HEK293T (cell line): ENCODE results near the gene SP3.

Experiments used
- CTCF ChIA-PET: fragments of 350-600 bp; formaldehyde crosslinking; extraction: SDS; loops from one replicate; lab custom pipeline; 2021; ENCODE audit warnings: antibody characterized with exemption, inconsistent platforms; lab: Yijun Ruan, JAX
- POLR2A ChIA-PET: fragments of 350-600 bp; formaldehyde crosslinking; extraction: SDS; loops from one replicate; lab custom pipeline; 2020; ENCODE audit warnings: antibody characterized with exemption, inconsistent platforms; lab: Yijun Ruan, JAX
- DNase-seq: peaks from one replicate; pipeline ENCODE4 v3.0.0; 2012; ENCODE audit warnings: mixed read lengths; ENCODE audit errors: extremely low spot score
- ARNT ChIP-seq: fragments of 450-650 bp; IDR thresholded peaks from 2 replicates; pipeline ENCODE4 v1.6.1; 2017; ENCODE audit warnings: mild to moderate bottlenecking
- BHLHE40 ChIP-seq: fragments of 450-650 bp; IDR thresholded peaks from 2 replicates; pipeline ENCODE4 v1.6.1; 2016; ENCODE audit warnings: mild to moderate bottlenecking, moderate library complexity, borderline replicate concordance
- CTBP1 ChIP-seq: fragments of 450-650 bp; IDR thresholded peaks from 2 replicates; pipeline ENCODE4 v1.6.1; 2016; ENCODE audit warnings: borderline replicate concordance
- ELF4 ChIP-seq: fragments of 450-650 bp; IDR thresholded peaks from 2 replicates; pipeline ENCODE4 v1.6.1; 2017; ENCODE audit warnings: antibody characterized with exemption
- FOXA1 ChIP-seq: fragments of 450-650 bp; IDR thresholded peaks from 2 replicates; pipeline ENCODE4 v1.6.1; 2016; ENCODE audit warnings: mild to moderate bottlenecking
- FOXK2 ChIP-seq: fragments of 450-650 bp; IDR thresholded peaks from 2 replicates; pipeline ENCODE4 v1.6.1; 2016; ENCODE audit warnings: mild to moderate bottlenecking
- FOXM1 ChIP-seq: fragments of 450-650 bp; IDR thresholded peaks from 2 replicates; pipeline ENCODE4 v1.6.1; 2017; ENCODE audit warnings: mild to moderate bottlenecking, borderline replicate concordance
- HDGF ChIP-seq: fragments of 450-650 bp; IDR thresholded peaks from 2 replicates; pipeline ENCODE4 v1.6.1; 2017; ENCODE audit warnings: antibody characterized with exemption, borderline replicate concordance
- L3MBTL2 ChIP-seq: fragments of 450-650 bp; conservative IDR thresholded peaks from 2 replicates; pipeline ENCODE4 v1.6.1; 2016; ENCODE audit warnings: mild to moderate bottlenecking
- LEF1 ChIP-seq: fragments of 450-650 bp; IDR thresholded peaks from 2 replicates; pipeline ENCODE4 v1.6.1; 2017; ENCODE audit warnings: mild to moderate bottlenecking, borderline replicate concordance
- NFRKB ChIP-seq: fragments of 450-650 bp; IDR thresholded peaks from 2 replicates; pipeline ENCODE4 v1.6.1; 2016; ENCODE audit warnings: mild to moderate bottlenecking, moderate library complexity
- SP1 ChIP-seq: fragments of 450-650 bp; IDR thresholded peaks from 2 replicates; pipeline ENCODE4 v1.6.1; 2017
- SUZ12 ChIP-seq: fragments of 450-650 bp; IDR thresholded peaks from 2 replicates; pipeline ENCODE4 v1.6.1; 2016; ENCODE audit warnings: mild to moderate bottlenecking
- TARDBP ChIP-seq: fragments of 450-650 bp; IDR thresholded peaks from 2 replicates; pipeline ENCODE4 v1.6.1; 2016
- ZNF384 ChIP-seq: fragments of 450-650 bp; IDR thresholded peaks from 2 replicates; pipeline ENCODE4 v1.6.1; 2016
- TF ChIP-seq, protein P1 (sequence below): fragments of 450-650 bp; IDR thresholded peaks from 2 replicates; pipeline ENCODE4 v1.6.1; 2016

Gene SP3

DNA sequence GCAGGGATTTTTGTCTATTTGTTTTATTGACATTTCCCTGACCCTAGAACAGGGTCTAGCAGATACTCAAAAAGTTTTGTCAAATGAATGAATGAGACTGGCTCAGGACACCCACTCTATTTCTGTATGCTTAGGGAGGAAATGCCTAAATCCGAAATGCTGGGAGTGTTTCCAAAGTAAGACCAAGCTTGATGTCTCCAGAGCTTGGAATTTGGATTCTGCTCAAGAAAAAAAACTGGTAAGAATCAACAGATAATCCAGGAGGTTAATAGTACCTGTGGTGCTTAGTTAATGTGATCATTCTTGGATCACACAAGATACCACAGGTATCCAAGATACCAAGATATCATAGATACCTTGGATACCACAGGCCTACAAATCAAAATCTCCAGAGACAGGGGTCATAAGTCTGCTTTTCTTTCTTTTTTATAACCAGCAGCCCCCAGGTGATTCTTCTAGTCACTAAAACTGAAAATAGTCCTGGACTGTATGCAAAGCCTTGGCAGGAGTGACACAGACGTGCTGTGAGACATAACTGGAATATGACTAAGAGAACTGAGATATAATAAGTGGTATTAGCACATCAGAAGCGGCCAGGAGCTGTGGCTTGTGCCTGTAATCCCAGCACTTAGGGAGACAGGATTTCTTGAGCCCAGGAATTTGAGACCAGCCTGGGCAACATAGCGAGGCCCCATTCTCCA, 39.9 kb upstream of the SP3 start:
- ChIA-PET POLR2A (no interaction called here), CTCF (no interaction called here)
- DNase-seq, result no peak
- TF ChIP-seq ARNT (no peak), SP1 (no peak), NFRKB (no peak)

DNA sequence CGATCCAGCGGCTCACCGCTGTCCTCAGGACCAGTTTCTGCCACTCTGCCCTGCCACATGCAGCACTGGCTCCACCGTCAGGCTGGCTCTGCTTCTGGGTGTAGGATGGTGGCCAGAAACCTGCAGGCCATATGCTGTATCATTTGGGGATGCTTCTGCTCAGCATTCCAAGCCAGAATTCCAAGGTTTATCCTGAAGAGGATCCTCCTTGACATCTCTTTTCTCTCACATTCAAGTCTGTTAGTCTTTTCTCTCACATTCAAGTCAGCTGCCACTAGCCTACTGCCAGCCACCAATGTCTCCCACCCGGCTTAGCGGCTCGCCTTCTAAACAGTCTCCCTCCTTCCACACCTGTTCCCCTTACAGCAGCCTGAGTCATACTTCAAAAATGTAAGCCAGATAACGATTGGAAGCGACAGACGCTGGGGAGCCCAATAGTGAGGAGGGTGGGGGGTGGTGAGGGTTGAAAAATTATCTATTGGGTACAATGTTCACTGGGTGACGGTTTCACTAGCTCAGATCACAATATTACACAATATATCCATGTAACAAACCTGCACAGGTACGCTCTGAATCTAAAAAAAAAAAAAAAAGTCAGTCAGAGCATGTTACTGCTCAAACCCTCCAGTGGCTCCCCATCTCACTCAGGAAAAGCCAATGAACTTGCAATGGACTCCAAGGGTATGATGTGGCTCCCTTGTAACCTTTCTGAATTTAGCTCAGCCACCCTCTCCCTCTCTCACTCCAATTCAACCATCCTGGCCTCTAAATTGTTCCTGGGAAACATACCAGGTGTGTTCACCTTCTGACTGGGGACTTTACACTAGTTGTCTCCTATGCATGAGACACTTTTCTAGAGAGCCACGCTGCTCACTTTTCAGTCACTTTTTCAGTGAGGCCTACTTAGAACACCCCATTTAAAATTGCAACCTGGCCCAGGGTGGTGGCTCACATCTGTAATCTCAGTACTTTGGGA, 38.8 kb upstream of the SP3 start:
- TF ChIP-seq SP1 (no peak), FOXK2 (no peak), CTBP1 (no peak), HDGF (no peak), LEF1 (no peak), SUZ12 (no peak), ZNF384 (no peak), ELF4 (no peak), TARDBP (no peak), ARNT (no peak), L3MBTL2 (no peak), FOXA1 (no peak)
- TF ChIP-seq, protein P1, sequence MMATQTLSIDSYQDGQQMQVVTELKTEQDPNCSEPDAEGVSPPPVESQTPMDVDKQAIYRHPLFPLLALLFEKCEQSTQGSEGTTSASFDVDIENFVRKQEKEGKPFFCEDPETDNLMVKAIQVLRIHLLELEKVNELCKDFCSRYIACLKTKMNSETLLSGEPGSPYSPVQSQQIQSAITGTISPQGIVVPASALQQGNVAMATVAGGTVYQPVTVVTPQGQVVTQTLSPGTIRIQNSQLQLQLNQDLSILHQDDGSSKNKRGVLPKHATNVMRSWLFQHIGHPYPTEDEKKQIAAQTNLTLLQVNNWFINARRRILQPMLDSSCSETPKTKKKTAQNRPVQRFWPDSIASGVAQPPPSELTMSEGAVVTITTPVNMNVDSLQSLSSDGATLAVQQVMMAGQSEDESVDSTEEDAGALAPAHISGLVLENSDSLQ, result no peak
- POLR2A ChIA-PET, result no interaction called here
- no peak for DNase-seq
- CTCF ChIA-PET, result interaction anchor here (0.6 kb wide), 1 partner anchor 426 kb away, joined by 8 read pairs; no protein-coding TSS in a partner anchor

DNA sequence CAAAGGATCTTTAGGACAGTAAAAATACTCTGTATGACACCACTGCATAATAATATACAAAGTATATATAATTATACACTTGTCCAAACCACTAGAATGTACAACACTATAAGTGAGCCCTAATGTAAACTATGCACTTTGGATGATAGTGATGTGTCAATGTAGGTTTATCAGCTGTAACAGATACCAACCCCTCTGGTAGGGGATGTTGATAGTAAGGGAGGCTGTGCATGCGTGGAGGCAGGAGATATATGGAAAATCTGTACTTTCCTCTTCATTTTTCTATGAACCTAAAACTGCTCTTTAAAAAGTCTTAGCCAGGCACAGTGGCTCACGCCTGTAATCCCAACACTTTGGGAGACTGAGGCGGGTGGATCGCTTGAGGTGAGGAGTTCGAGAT, 37.5 kb upstream of the SP3 start:
- ChIA-PET CTCF (no interaction called here), POLR2A (no interaction called here)
- no peak for TF ChIP-seq FOXM1
- TF ChIP-seq TARDBP, result no peak
- no peak for TF ChIP-seq ARNT
- TF ChIP-seq CTBP1, result no peak
- TF ChIP-seq, protein P1, result no peak
- no peak for TF ChIP-seq LEF1
- TF ChIP-seq FOXA1, result no peak
- no peak for TF ChIP-seq NFRKB
- no peak for DNase-seq

DNA sequence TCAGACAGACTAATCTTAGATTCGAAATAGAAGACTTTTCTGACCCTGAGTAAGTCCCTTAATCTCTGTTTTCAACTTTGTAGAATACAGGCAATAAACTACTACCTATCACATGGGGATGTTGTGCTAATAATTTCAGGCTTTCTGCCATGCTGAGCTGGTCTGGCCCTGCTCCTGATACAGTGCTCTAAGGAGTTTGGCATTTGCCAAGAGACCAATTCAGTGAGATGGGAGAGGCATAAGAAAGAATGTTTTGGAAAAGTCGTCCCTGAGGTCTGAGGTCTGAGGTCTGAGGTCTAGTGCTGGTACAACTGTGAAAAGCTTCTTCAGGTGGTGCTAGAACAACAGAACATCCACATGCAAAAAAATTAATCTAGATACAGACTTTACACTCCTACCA, 35.9 kb upstream of the SP3 start:
- POLR2A ChIA-PET, result no interaction called here
- DNase-seq, result no peak
- CTCF ChIA-PET, result no interaction called here
- TF ChIP-seq ZNF384, result no peak
- TF ChIP-seq SUZ12, result no peak
- no peak for TF ChIP-seq TARDBP
- no peak for TF ChIP-seq SP1
- TF ChIP-seq FOXK2, result no peak
- TF ChIP-seq ELF4, result no peak
- no peak for TF ChIP-seq CTBP1
- TF ChIP-seq LEF1, result no peak
- TF ChIP-seq L3MBTL2, result no peak
- no peak for TF ChIP-seq NFRKB
- no peak for TF ChIP-seq ARNT
- no peak for TF ChIP-seq BHLHE40
- no peak for TF ChIP-seq FOXM1

DNA sequence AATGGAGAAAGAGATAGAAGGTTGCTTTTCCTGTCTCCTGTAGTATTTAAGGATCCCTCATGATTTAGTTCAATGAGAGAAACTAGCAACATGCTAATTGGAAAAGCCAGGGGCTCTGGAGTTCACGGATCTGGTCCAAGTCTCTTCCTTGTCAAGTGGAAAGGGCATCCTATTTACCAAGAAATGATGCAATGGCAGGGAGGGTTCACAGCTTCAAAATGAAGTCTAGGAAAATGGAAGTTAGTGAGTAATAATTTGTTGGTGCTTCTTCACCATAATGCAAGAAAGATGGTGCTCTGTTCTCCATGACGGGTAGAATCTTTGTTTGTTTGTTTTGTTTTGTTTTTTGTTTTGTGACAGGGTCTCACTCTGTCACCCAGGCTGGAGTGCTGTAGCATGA, 34.6 kb upstream of the SP3 start:
- no peak for DNase-seq
- ChIA-PET POLR2A (no interaction called here), CTCF (no interaction called here)
- TF ChIP-seq CTBP1 (no peak), BHLHE40 (no peak), SP1 (no peak), LEF1 (no peak), HDGF (no peak), ARNT (no peak), ELF4 (no peak), L3MBTL2 (no peak), ZNF384 (no peak), FOXK2 (no peak), FOXA1 (no peak), SUZ12 (no peak), NFRKB (no peak), TARDBP (no peak), FOXM1 (no peak)
- TF ChIP-seq, protein P1, result no peak

DNA sequence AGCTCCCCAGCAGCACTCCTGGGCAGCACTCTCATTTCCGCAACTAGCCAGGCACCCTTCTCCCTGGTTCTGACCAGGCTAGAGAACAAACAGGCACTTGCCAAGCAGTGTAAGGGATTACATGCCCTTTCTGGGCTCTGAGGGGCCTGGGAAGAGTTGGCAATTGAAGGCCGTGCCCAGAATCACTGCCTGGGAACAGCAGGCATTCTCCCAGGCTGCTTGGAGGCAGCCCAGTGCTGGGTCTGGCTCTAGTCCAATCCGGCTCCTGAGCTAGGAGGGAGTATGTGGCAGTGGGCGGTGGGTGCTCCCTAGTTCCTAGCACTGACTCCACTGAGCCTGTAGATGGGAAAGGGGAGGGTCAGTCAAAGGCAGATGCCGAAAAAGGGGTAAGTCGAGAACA, 34.1 kb upstream of the SP3 start:
- ChIA-PET CTCF (no interaction called here), POLR2A (no interaction called here)
- no peak for TF ChIP-seq NFRKB
- no peak for TF ChIP-seq SP1
- no peak for TF ChIP-seq HDGF
- TF ChIP-seq CTBP1, result no peak
- TF ChIP-seq LEF1, result no peak
- TF ChIP-seq FOXK2, result no peak
- no peak for TF ChIP-seq ARNT
- TF ChIP-seq TARDBP, result no peak
- TF ChIP-seq, protein P1, result no peak
- TF ChIP-seq FOXA1, result no peak
- no peak for TF ChIP-seq ZNF384
- no peak for TF ChIP-seq SUZ12
- no peak for TF ChIP-seq ELF4
- no peak for TF ChIP-seq BHLHE40
- TF ChIP-seq L3MBTL2, result no peak
- DNase-seq, result no peak
